ENCODE measurements around the gene RASGRF1.

The RASGRF1 gene

GRCh38 chr15:78988361-78988911 lies 102.1 kb downstream of the RASGRF1 start:
- TF ChIP-seq EGR1 (IDR thresholded peaks at IDR 0.05) (no peak), ZBTB7A (IDR thresholded peaks at IDR 0.05; ENCODE audit: low read depth) (no peak), TCF12 (IDR thresholded peaks at IDR 0.05; ENCODE audit: low read depth) (no peak), RAD21 (IDR thresholded peaks at IDR 0.05; ENCODE audit: low read depth) (no peak), TEAD4 (IDR thresholded peaks at IDR 0.05) (no peak)
- TF ChIP-seq, protein P1, sequence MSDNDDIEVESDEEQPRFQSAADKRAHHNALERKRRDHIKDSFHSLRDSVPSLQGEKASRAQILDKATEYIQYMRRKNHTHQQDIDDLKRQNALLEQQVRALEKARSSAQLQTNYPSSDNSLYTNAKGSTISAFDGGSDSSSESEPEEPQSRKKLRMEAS (IDR thresholded peaks at IDR 0.05), result peak; percentile 41

- TF ChIP-seq USF1 (IDR thresholded peaks at IDR 0.05) (no peak), TEAD4 (IDR thresholded peaks at IDR 0.05) (no peak), NFIC (IDR thresholded peaks at IDR 0.05) (no peak), ZBTB7A (IDR thresholded peaks at IDR 0.05; ENCODE audit: low read depth) (no peak), EGR1 (IDR thresholded peaks at IDR 0.05) (no peak), TAF1 (IDR thresholded peaks at IDR 0.05; ENCODE audit: low read depth) (no peak)
- TF ChIP-seq, protein P1 (IDR thresholded peaks at IDR 0.05), result no peak
These were observed 102.8 kb downstream of the RASGRF1 start for GRCh38 chr15:78987556-78988360.

DNA sequence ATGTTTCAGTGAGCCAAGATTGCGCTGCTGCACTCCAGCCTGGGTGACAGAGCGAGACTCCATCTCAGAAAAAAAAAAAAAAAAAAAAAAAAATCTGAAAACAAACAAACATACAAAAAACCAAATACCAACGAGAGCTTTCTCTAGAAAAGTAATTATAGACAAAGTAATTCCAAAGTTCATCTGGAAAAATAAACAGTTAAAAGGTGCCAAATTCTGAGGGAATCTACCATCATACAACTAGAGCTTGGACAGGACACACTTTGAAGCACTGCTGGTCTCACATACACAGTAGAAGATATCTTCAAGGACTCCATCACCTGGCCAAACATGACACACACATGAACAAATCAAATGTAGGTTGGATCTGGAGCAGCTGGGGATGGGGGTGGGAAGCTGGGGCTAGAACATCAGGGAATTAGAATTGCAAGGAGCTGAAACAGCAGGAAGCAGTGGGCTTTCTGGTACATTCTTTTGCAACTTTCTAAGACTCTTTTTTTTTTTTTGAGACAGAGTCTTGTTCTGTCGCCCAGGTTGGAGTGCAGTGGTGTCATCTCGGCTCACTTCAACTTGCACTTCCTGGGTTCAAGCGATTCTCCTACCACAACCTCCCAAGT lies 104.6 kb downstream of the RASGRF1 start:
- TF ChIP-seq, protein P2, sequence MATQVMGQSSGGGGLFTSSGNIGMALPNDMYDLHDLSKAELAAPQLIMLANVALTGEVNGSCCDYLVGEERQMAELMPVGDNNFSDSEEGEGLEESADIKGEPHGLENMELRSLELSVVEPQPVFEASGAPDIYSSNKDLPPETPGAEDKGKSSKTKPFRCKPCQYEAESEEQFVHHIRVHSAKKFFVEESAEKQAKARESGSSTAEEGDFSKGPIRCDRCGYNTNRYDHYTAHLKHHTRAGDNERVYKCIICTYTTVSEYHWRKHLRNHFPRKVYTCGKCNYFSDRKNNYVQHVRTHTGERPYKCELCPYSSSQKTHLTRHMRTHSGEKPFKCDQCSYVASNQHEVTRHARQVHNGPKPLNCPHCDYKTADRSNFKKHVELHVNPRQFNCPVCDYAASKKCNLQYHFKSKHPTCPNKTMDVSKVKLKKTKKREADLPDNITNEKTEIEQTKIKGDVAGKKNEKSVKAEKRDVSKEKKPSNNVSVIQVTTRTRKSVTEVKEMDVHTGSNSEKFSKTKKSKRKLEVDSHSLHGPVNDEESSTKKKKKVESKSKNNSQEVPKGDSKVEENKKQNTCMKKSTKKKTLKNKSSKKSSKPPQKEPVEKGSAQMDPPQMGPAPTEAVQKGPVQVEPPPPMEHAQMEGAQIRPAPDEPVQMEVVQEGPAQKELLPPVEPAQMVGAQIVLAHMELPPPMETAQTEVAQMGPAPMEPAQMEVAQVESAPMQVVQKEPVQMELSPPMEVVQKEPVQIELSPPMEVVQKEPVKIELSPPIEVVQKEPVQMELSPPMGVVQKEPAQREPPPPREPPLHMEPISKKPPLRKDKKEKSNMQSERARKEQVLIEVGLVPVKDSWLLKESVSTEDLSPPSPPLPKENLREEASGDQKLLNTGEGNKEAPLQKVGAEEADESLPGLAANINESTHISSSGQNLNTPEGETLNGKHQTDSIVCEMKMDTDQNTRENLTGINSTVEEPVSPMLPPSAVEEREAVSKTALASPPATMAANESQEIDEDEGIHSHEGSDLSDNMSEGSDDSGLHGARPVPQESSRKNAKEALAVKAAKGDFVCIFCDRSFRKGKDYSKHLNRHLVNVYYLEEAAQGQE (IDR thresholded peaks at IDR 0.05; ENCODE audit: low read depth), result no peak
- TF ChIP-seq CREB1 (IDR thresholded peaks at IDR 0.05; ENCODE audit: low read depth) (no peak), EGR1 (IDR thresholded peaks at IDR 0.05) (no peak), TCF12 (IDR thresholded peaks at IDR 0.05; ENCODE audit: low read depth) (no peak), TAF1 (IDR thresholded peaks at IDR 0.05; ENCODE audit: low read depth) (no peak), TEAD4 (IDR thresholded peaks at IDR 0.05) (no peak)

GRCh38 chr15:78984041-78984440 lies 106.5 kb downstream of the RASGRF1 start:
- TF ChIP-seq TAF1 (IDR thresholded peaks at IDR 0.05; ENCODE audit: low read depth) (no peak), EGR1 (IDR thresholded peaks at IDR 0.05) (no peak), TEAD4 (IDR thresholded peaks at IDR 0.05) (no peak)
- TF ChIP-seq, protein P1 (IDR thresholded peaks at IDR 0.05), result no peak

- TF ChIP-seq, protein P1 (IDR thresholded peaks at IDR 0.05), result no peak
- TF ChIP-seq RAD21 (IDR thresholded peaks at IDR 0.05; ENCODE audit: low read depth), result no peak
- no peak for TF ChIP-seq NFIC (IDR thresholded peaks at IDR 0.05)
- TF ChIP-seq CEBPB (IDR thresholded peaks at IDR 0.05), result no peak
These were observed 107.2 kb downstream of the RASGRF1 start for GRCh38 chr15:78983146-78983918.

DNA sequence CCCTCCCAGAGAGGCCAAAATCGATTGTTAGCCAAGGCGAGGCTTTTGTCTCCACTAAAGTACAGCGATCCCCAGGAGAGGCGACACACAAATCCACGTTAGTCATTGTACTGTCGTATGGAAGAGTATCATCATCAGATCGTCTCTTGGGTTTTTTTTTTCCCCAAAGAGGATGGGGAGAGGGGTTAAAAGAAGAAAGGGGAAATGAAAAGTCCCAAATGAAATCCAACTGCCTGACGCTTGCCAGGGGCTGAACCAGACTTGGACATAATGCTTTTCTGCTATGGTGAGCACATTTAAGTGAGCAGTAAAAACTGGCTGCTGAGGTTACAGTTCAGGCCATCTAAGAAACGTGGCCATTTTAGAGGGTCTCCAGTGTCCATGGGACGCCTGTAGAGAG lies 107.8 kb downstream of the RASGRF1 start:
- TF ChIP-seq NFIC (IDR thresholded peaks at IDR 0.05), result no peak
- TF ChIP-seq USF1 (IDR thresholded peaks at IDR 0.05), result no peak
- no peak for TF ChIP-seq CREB1 (IDR thresholded peaks at IDR 0.05; ENCODE audit: low read depth)
- TF ChIP-seq ZBTB7A (IDR thresholded peaks at IDR 0.05; ENCODE audit: low read depth), result no peak

GRCh38 chr15:78981532-78982313 lies 108.9 kb downstream of the RASGRF1 start:
- TF ChIP-seq EGR1 (IDR thresholded peaks at IDR 0.05) (no peak), RAD21 (IDR thresholded peaks at IDR 0.05; ENCODE audit: low read depth) (no peak), USF1 (IDR thresholded peaks at IDR 0.05) (no peak), NFIC (IDR thresholded peaks at IDR 0.05) (no peak), CEBPB (IDR thresholded peaks at IDR 0.05) (no peak), TCF12 (IDR thresholded peaks at IDR 0.05; ENCODE audit: low read depth) (no peak), CREB1 (IDR thresholded peaks at IDR 0.05; ENCODE audit: low read depth) (no peak)
- TF ChIP-seq, protein P2 (IDR thresholded peaks at IDR 0.05; ENCODE audit: low read depth), result no peak
